ENCODE measurements around the gene VPS37C. TPM values are rescaled to one million over a fixed set of nuclear protein-coding genes. Genes with fewer than 3 reads are reported as not detected.

Gene VPS37C
- total and polyA plus RNA-seq, 10 of the 15 experiments (the other 5 are each of a cell fraction or from before 2014, with no cell fraction given): 0.39 to 16.5 (median 7.8) TPM

- Histone ChIP-seq H3K9me3 (replicated peaks; ENCODE audit: control insufficient read depth, insufficient read depth, low read length) (no peaks in the 10 kb centered on the region), H3K4me1 (ENCODE audit: control insufficient read depth, insufficient read depth, low read length) (peaks cover 4% of the 10 kb centered on the region), H4K20me1 (ENCODE audit: control insufficient read depth, insufficient read depth) (no peaks in the 10 kb centered on the region), H3K27ac (ENCODE audit: control insufficient read depth, insufficient read depth) (no peak overlapping the region), H3K79me2 (ENCODE audit: control insufficient read depth, insufficient read depth, low read length) (no peaks in the 10 kb centered on the region), H3K4me2 (ENCODE audit: control insufficient read depth, insufficient read depth) (no peak overlapping the region), H3K9ac (ENCODE audit: control insufficient read depth, insufficient read depth, low read length) (no peak overlapping the region), H2AFZ (ENCODE audit: control insufficient read depth, low read depth, low read length) (no peak overlapping the region), H3K27me3 (replicated peaks in 1 of 2; ENCODE audit: control insufficient read depth in 2 of 2, insufficient read depth in 2 of 2, low read length in 1 of 2) (no peaks in the 10 kb centered on the region), H3K36me3 (ENCODE audit: control insufficient read depth in 2 of 2, insufficient read depth in 2 of 2, low read length in 1 of 2) (no peaks in the 10 kb centered on the region; a peak in 1 of 4 replicates), H3K4me3 (no peak overlapping the region)
- POLR2A ChIA-PET: no interaction called here
- RAD21 ChIA-PET (ENCODE audit: unreplicated experiment): no interaction called here
- no TSS peak for BruUV-seq (replicated peaks)
- CTCF ChIA-PET: interaction anchor here (1.1 kb wide), 1 partner anchor 74 kb away, joined by 3 read pairs; no protein-coding TSS in a partner anchor
- SMC1A ChIA-PET (ENCODE audit: uncharacterized antibody, unreplicated experiment): no interaction called here
- TF ChIP-seq YBX1 (IDR thresholded peaks at IDR 0.05): no peak
- peak; percentile 34 for TF ChIP-seq USF1 (IDR thresholded peaks at IDR 0.05; ENCODE audit: borderline replicate concordance, extremely low read length, insufficient read depth, low read depth, low read length)
- 0 out of 2 replicates have a peak, but pooled peaks have one; percentile 38 for TF ChIP-seq POLR2A (IDR thresholded peaks at IDR 0.05; ENCODE audit: low read depth, low read length)
- no peak for TF ChIP-seq PBX3 (IDR thresholded peaks at IDR 0.05; ENCODE audit: insufficient replicate concordance, low read depth, low read length)
- TF ChIP-seq CUX1 (IDR thresholded peaks at IDR 0.05; ENCODE audit: insufficient replicate concordance, low read depth, low read length): no peak
- no peak for FAIRE-seq
- intact Hi-C loops (cut with micrococcal nuclease; ENCODE audit: unreplicated experiment): loop anchor here (5.0 kb wide), 1 partner anchor 82 kb away; no protein-coding TSS in a partner anchor
- WGBS (ENCODE audit: insufficient coverage, insufficient replicate concordance, low lambda C conversion rate, missing lambda C conversion rate): 77% methylated on average over 17 of the region's 17 CpGs
- in situ Hi-C loops (cut with MboI): no loop called here
- no peak for DNase-seq (ENCODE audit: low read depth, low spot score)
- ATAC-seq: no peak
Measured at GRCh38 chr11:61124574-61125309, 36.5 kb downstream of the VPS37C start.

Measured in GM12878 (cell line).